SU-DHL-6 (cell line): ENCODE measurements around the gene NUB1.

Experiments used
- H2AFZ ChIP-seq: fragments of 200-600 bp; sonication (generic); 2 replicates; pipeline ENCODE4 v1.6.1; 2014; ENCODE audit warnings: low read depth, mild to moderate bottlenecking, moderate library complexity, mixed read lengths, antibody characterized with exemption, low read length; ENCODE audit not compliant: severe bottlenecking
- H3F3A ChIP-seq: fragments of 200-600 bp; shearing (Covaris generic); 2 replicates; pipeline ENCODE4 v1.6.0; 2016; ENCODE audit warnings: antibody characterized with exemption, mild to moderate bottlenecking; ENCODE audit not compliant: insufficient read depth
- H3K27ac ChIP-seq: fragments of 200-600 bp; sonication (generic); 2 replicates; pipeline ENCODE4 v1.5.1; 2016; ENCODE audit warnings: low read depth, mild to moderate bottlenecking, low read length, moderate library complexity, mixed read lengths
- H3K27me3 ChIP-seq: fragments of 200-600 bp; sonication (generic), shearing (Covaris generic); 2 replicates; pipeline ENCODE4 v1.6.0; 2014; ENCODE audit warnings: mild to moderate bottlenecking, low read length
- H3K36me3 ChIP-seq: fragments of 200-600 bp; sonication (generic); 2 replicates; pipeline ENCODE4 v1.6.1; 2014; ENCODE audit warnings: mild to moderate bottlenecking, low read length, mixed read lengths
- H3K4me2 ChIP-seq: fragments of 300-600, 200-600 bp; shearing (Covaris generic), sonication (generic); 2 replicates; pipeline ENCODE4 v1.6.0; 2014; ENCODE audit warnings: low read length, low read depth, mild to moderate bottlenecking; ENCODE audit not compliant: poor library complexity, severe bottlenecking
- H3K4me3 ChIP-seq: fragments of 200-600 bp; sonication (generic); 2 replicates; pipeline ENCODE4 v1.5.1; 2014; ENCODE audit warnings: antibody characterized with exemption, low read length, mild to moderate bottlenecking, mixed read lengths; ENCODE audit not compliant: insufficient read depth, poor library complexity, severe bottlenecking
- H3K79me2 ChIP-seq: fragments of 200-600 bp; sonication (generic); 2 replicates; pipeline ENCODE4 v1.6.1; 2014; ENCODE audit warnings: mild to moderate bottlenecking, low read length, moderate library complexity; ENCODE audit not compliant: insufficient read depth
- H3K9ac ChIP-seq: fragments of 200-600 bp; sonication (generic); 2 replicates; pipeline ENCODE4 v1.7.0; 2014; ENCODE audit warnings: mild to moderate bottlenecking, low read length
- H3K9me2 ChIP-seq: fragments of 200-600 bp; sonication (generic); replicated peaks from 2 replicates; pipeline ENCODE4 v1.6.1; 2014; ENCODE audit warnings: low read length; ENCODE audit not compliant: insufficient read depth
- H3K9me3 ChIP-seq: fragments of 200-600 bp; sonication (generic); 2 replicates; pipeline ENCODE4 v1.6.1; 2014; ENCODE audit warnings: low read length, mixed read lengths; ENCODE audit not compliant: insufficient read depth
- H4K20me1 ChIP-seq: fragments of 200-600 bp; sonication (generic); 2 replicates; pipeline ENCODE4 v1.6.1; 2014; ENCODE audit warnings: low read depth, mild to moderate bottlenecking, antibody characterized with exemption, low read length, moderate library complexity, mixed read lengths
- CTCF ChIP-seq: fragments of 200-600 bp; sonication (generic); IDR thresholded peaks from one replicate; pipeline ENCODE4 v1.5.1; 2017; ENCODE audit warnings: antibody characterized with exemption, mild to moderate bottlenecking, low read length, moderate library complexity; ENCODE audit not compliant: insufficient read depth, poor library complexity, severe bottlenecking
- EZH2phosphoT487 ChIP-seq: fragments of 200-600 bp; sonication (generic), shearing (Covaris generic); conservative IDR thresholded peaks from 2 replicates; pipeline ENCODE4 v1.6.1; 2018; ENCODE audit warnings: mild to moderate bottlenecking, antibody characterized with exemption, low read length, moderate library complexity, mixed read lengths

Gene NUB1

GRCh38 chr7:151389768-151390597 is 48.4 kb downstream of the NUB1 start:
- no peaks in the 10 kb centered on the region for H4K20me1 ChIP-seq
- H3K79me2 ChIP-seq, result no peaks in the 10 kb centered on the region
- no peaks in the 10 kb centered on the region for H3K36me3 ChIP-seq
- H3K9me3 ChIP-seq, result no peaks in the 10 kb centered on the region
- no peak overlapping the region for H2AFZ ChIP-seq
- no peak overlapping the region for H3K4me2 ChIP-seq
- TF ChIP-seq CTCF, result no peak
- TF ChIP-seq EZH2phosphoT487, result no peak
- H3K9me2 ChIP-seq, result no peaks in the 10 kb centered on the region
- H3F3A ChIP-seq, result no peaks in the 10 kb centered on the region
- no peak overlapping the region for H3K9ac ChIP-seq
- no peak overlapping the region for H3K4me3 ChIP-seq
- no peaks in the 10 kb centered on the region for H3K27me3 ChIP-seq
- no peak overlapping the region for H3K27ac ChIP-seq

- Histone ChIP-seq H3K9me2 (no peaks in the 10 kb centered on the region), H3K4me3 (no peak overlapping the region), H3F3A (no peaks in the 10 kb centered on the region), H3K79me2 (no peaks in the 10 kb centered on the region), H3K9me3 (no peaks in the 10 kb centered on the region), H3K27ac (no peak overlapping the region), H2AFZ (no peak overlapping the region), H4K20me1 (no peaks in the 10 kb centered on the region), H3K4me2 (no peak overlapping the region), H3K36me3 (no peaks in the 10 kb centered on the region), H3K27me3 (no peaks in the 10 kb centered on the region), H3K9ac (no peak overlapping the region)
- TF ChIP-seq EZH2phosphoT487 (no peak), CTCF (no peak)
Observed at GRCh38 chr7:151390598-151391357, 49.2 kb downstream of the NUB1 start.

GRCh38 chr7:151391358-151391730 is 49.7 kb downstream of the NUB1 start:
- Histone ChIP-seq H3K9ac (no peak overlapping the region), H4K20me1 (no peaks in the 10 kb centered on the region), H3F3A (no peaks in the 10 kb centered on the region), H3K36me3 (no peaks in the 10 kb centered on the region), H3K4me2 (no peak overlapping the region), H3K9me2 (no peaks in the 10 kb centered on the region), H3K27ac (no peak overlapping the region), H2AFZ (no peak overlapping the region), H3K27me3 (no peaks in the 10 kb centered on the region), H3K4me3 (no peak overlapping the region), H3K9me3 (no peaks in the 10 kb centered on the region), H3K79me2 (no peaks in the 10 kb centered on the region)
- TF ChIP-seq EZH2phosphoT487, result no peak
- TF ChIP-seq CTCF, result no peak
